ENCODE data around the gene B4GALT6.

DNA sequence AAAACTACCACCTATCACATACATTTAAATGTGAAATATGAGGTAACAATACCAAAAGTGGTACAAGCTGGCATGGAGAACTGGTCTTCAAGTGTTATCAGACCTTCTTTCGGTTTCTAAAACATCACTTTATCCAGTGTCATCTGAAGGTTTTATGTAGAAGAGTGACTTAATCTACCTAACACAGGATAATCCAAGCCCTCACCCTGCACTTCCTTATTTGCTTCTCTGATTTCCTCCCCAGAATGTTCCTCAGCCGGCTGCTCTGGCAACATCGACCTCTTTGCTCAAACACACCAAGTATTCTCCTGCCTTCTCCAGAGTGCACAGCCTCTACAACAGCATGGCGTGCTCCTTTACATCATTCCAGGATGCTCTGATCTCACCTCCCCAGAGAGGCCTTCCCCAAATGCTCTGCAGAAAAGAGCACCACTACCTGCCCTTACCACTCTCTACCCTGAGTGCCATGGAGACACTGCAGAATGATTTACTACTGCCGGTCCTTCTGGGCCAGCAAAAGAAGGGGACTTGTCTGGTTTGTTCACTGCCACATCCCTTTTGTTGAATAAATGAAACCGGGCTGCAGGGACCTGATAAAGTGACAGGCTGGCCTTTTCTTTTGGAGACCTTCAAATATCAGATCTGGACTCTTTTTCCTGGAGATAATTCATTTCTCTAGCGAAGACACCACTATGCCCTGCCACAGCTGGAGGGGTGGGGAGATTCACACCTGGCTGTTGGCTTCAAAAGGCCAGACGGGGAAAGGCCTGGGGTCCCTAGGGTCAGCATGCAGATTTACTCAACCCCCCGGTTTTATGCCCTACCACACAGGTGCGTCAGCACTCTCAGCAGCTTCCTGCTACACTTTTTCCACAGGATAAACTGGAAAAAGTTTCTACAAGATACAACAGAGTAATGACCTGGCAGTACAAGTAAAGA, 50.7 kb downstream of the B4GALT6 start:
- TF ChIP-seq POLR2A (IDR thresholded peaks at IDR 0.05) (no peak), EP300 (IDR thresholded peaks at IDR 0.05) (no peak)
- TF ChIP-seq, protein P1, sequence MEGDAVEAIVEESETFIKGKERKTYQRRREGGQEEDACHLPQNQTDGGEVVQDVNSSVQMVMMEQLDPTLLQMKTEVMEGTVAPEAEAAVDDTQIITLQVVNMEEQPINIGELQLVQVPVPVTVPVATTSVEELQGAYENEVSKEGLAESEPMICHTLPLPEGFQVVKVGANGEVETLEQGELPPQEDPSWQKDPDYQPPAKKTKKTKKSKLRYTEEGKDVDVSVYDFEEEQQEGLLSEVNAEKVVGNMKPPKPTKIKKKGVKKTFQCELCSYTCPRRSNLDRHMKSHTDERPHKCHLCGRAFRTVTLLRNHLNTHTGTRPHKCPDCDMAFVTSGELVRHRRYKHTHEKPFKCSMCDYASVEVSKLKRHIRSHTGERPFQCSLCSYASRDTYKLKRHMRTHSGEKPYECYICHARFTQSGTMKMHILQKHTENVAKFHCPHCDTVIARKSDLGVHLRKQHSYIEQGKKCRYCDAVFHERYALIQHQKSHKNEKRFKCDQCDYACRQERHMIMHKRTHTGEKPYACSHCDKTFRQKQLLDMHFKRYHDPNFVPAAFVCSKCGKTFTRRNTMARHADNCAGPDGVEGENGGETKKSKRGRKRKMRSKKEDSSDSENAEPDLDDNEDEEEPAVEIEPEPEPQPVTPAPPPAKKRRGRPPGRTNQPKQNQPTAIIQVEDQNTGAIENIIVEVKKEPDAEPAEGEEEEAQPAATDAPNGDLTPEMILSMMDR (IDR thresholded peaks at IDR 0.05) = no peak
